Fibroblast of lung (primary cell): ENCODE measurements around the gene TMEM163. TPM values are rescaled to one million over a fixed set of nuclear protein-coding genes. Genes with fewer than 3 reads are reported as not detected.
"Not testable (repeated sequence)": the region's sequence is repeated elsewhere in the genome, so short reads cannot be mapped to it uniquely, and the experiment has no call there.

ENCODE experiments used
- DNase-seq, 2 donors: peaks; one replicate each; pipeline versions ENCODE4 v3.0.0 to v3.0.0-alpha.2; 2010; ENCODE audit warnings: low read depth in 2 of 2
- H2AFZ ChIP-seq: 2 replicates; pipeline ENCODE4 v1.5.1; 2012; ENCODE audit warnings: low read length, control low read depth, inconsistent platforms
- H3K27ac ChIP-seq: 2 replicates; pipeline ENCODE4 v1.5.1; 2011; ENCODE audit warnings: low read length, control low read depth; ENCODE audit not compliant: insufficient read depth
- H3K27me3 ChIP-seq: 2 replicates; pipeline ENCODE4 v1.5.1; 2011; ENCODE audit warnings: mild to moderate bottlenecking, low read length; ENCODE audit not compliant: control insufficient read depth, insufficient read depth
- H3K36me3 ChIP-seq: 2 replicates; pipeline ENCODE4 v1.5.1; 2011; ENCODE audit warnings: low read length; ENCODE audit not compliant: control insufficient read depth, insufficient read depth
- H3K4me1 ChIP-seq: 2 replicates; pipeline ENCODE4 v1.5.1; 2011; ENCODE audit warnings: low read length; ENCODE audit not compliant: control insufficient read depth, insufficient read depth; ENCODE audit errors: extremely low read depth
- H3K4me2 ChIP-seq: 2 replicates; pipeline ENCODE4 v1.5.1; 2011; ENCODE audit warnings: low read length, control low read depth; ENCODE audit not compliant: insufficient read depth; ENCODE audit errors: extremely low read depth
- H3K4me3 ChIP-seq, 4 experiments: fragments of 200-600 bp in 1 of 4; sonication (generic) in 1 of 4; replicated peaks in 1 of 4; 2 replicates each; pipeline ENCODE4 v1.5.1; 2011 to 2016; ENCODE audit warnings: low read length in 4 of 4, low read depth in 3 of 4, mild to moderate bottlenecking in 3 of 4, control low read depth in 2 of 4, inconsistent platforms in 1 of 4, mixed read lengths in 1 of 4; ENCODE audit not compliant: insufficient read depth in 1 of 4; ENCODE audit errors: control extremely low read depth in 1 of 4
- H3K79me2 ChIP-seq: 2 replicates; pipeline ENCODE4 v1.5.1; 2012; ENCODE audit warnings: mild to moderate bottlenecking, low read length, inconsistent platforms; ENCODE audit not compliant: control insufficient read depth, insufficient read depth
- H3K9ac ChIP-seq: 2 replicates; pipeline ENCODE4 v1.5.1; 2011; ENCODE audit warnings: mild to moderate bottlenecking, low read length, control low read depth; ENCODE audit not compliant: insufficient read depth
- H3K9me3 ChIP-seq: 2 replicates; pipeline ENCODE4 v1.5.1; 2012; ENCODE audit warnings: low read depth, low read length; ENCODE audit not compliant: control insufficient read depth, insufficient read depth
- H4K20me1 ChIP-seq: 2 replicates; pipeline ENCODE4 v1.5.1; 2011; ENCODE audit warnings: low read length; ENCODE audit not compliant: control insufficient read depth, insufficient read depth; ENCODE audit errors: extremely low read depth
- EZH2 ChIP-seq: IDR thresholded peaks from 2 replicates; pipeline ENCODE4 v1.5.1; 2012; ENCODE audit warnings: low read length, control low read depth, mild to moderate bottlenecking; ENCODE audit errors: missing control alignments
- polyA plus RNA-seq, 2 donors: library from polyadenylated mRNA; depleted of rRNA in 1 of 2; stranded (reverse) in 1 of 2; unstranded in 1 of 2; fragments of >200 nt; gene quantifications; 2 replicates each; pipeline ENCODE4 v1.2.1, GENCODE V29; 2011 to 2012; ENCODE audit warnings: missing spikeins in 1 of 2
- total RNA-seq: library from RNA; depleted of rRNA; stranded (reverse); fragments of >200 nt; gene quantifications from 2 replicates; pipeline ENCODE4 v1.2.1, GENCODE V29; 2014
- TF ChIP-seq, protein P1 (sequence below), 2 donors: IDR thresholded peaks in 1 of 2; conservative IDR thresholded peaks in 1 of 2; 1 replicate in 1 of 2; 2 replicates in 1 of 2; pipeline ENCODE4 v1.5.1; 2011 to 2012; ENCODE audit warnings: low read length in 2 of 2, control low read depth in 1 of 2, inconsistent platforms in 1 of 2, low read depth in 1 of 2, mild to moderate bottlenecking in 1 of 2

TMEM163 gene
- total and polyA plus RNA-seq, 2 donors (not counting 1 experiment from before 2014, with no cell fraction given), result under 0.01 to 0.03 TPM

DNA sequence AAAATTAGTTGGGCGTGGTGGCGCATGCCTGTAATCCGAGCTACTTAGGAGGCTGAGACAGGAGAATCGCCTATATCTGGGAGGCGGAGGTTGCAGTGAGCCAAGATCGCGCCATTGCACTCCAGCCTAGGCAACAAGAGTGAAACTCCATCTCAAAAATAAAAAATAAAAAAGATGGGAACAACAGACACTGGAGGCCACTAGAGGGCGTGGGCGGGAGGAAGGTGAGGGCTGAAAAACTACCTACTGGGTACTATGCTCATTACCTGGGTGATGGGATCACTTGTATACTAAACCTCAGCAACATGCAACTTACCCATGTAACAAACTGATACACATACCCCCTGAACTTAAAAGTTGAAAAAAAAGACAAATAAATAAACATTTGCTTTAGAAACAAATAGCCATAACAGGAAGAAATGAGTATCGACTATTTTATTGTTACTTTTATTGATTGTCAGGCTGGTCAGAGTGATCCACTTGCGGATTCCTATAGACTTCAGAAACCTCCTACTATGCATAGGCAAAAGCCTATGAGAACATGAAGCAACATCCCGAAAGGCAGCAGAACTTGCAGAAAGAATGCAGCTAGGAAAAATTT, 61.0 kb downstream of the TMEM163 start:
- Histone ChIP-seq H3K27me3 (no peaks in the 10 kb centered on the region), H3K79me2 (no peaks in the 10 kb centered on the region), H2AFZ (no peak overlapping the region), H3K4me1 (no peaks in the 10 kb centered on the region), H3K27ac (no peak overlapping the region), H3K9me3 (no peaks in the 10 kb centered on the region), H3K36me3 (no peaks in the 10 kb centered on the region), H4K20me1 (no peaks in the 10 kb centered on the region), H3K9ac (no peak overlapping the region), H3K4me3 (no peak overlapping the region), H3K4me2 (no peak overlapping the region)
- DNase-seq, result no peak
- TF ChIP-seq, protein P1, sequence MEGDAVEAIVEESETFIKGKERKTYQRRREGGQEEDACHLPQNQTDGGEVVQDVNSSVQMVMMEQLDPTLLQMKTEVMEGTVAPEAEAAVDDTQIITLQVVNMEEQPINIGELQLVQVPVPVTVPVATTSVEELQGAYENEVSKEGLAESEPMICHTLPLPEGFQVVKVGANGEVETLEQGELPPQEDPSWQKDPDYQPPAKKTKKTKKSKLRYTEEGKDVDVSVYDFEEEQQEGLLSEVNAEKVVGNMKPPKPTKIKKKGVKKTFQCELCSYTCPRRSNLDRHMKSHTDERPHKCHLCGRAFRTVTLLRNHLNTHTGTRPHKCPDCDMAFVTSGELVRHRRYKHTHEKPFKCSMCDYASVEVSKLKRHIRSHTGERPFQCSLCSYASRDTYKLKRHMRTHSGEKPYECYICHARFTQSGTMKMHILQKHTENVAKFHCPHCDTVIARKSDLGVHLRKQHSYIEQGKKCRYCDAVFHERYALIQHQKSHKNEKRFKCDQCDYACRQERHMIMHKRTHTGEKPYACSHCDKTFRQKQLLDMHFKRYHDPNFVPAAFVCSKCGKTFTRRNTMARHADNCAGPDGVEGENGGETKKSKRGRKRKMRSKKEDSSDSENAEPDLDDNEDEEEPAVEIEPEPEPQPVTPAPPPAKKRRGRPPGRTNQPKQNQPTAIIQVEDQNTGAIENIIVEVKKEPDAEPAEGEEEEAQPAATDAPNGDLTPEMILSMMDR (conservative IDR thresholded peaks at IDR 0.05 in 1 of 2, IDR thresholded peaks at IDR 0.05 in 1 of 2; ENCODE audit: low read depth in 1 of 2, low read length in 2 of 2), result peak; percentile 10 to 39
- no peak for TF ChIP-seq EZH2

DNA sequence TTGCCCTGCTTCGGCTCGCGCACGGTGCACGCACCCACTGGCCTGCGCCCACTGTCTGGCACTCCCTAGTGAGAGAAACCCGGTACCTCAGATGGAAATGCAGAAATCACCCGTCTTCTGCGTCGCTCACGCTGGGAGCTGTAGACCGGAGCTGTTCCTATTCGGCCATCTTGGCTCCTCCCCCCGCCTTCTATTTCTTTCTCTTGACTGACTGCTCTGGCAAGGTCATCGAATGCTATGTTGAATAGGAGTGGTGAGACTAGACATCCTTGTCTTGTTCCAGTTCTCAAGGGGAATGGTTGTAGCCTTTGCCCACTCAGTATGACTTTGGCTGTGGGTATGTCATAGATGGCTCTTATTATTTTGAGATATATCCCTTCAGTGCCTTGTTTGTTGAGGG, 62.4 kb downstream of the TMEM163 start:
- not testable (repeated sequence) for H3K9me3 ChIP-seq, H4K20me1 ChIP-seq, H3K4me2 ChIP-seq, H3K27ac ChIP-seq, H3K4me3 ChIP-seq, H3K79me2 ChIP-seq, DNase-seq, H3K4me1 ChIP-seq, H3K9ac ChIP-seq, H3K36me3 ChIP-seq, H2AFZ ChIP-seq, H3K27me3 ChIP-seq

DNA sequence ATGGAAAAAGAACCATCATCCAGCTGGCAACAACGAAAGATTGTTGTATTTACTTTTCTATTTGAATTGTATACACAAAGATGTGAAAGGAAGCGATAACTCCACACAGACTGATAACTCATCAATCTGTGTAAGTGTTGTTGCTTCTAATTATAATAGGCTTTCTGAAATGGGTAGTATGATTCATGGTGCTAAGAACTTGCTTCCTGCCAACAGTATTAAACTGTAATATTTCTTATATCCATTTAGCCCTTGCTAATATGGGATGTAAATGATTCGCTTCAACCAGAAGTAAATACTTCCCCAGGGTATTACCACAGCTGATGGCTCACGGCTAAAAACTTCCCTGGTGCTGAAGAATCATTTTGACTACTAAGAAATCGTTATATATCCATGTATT, 70.2 kb downstream of the TMEM163 start:
- Histone ChIP-seq H3K4me1 (no peaks in the 10 kb centered on the region), H3K79me2 (no peaks in the 10 kb centered on the region), H3K9me3 (no peaks in the 10 kb centered on the region), H3K4me2 (no peak overlapping the region), H4K20me1 (no peaks in the 10 kb centered on the region), H3K27me3 (no peaks in the 10 kb centered on the region), H3K36me3 (no peaks in the 10 kb centered on the region), H2AFZ (no peak overlapping the region), H3K27ac (no peak overlapping the region), H3K4me3 (no peak overlapping the region), H3K9ac (no peak overlapping the region)
- DNase-seq, result peak in 1 of 2 donors; percentile 47
- TF ChIP-seq, protein P1 (conservative IDR thresholded peaks at IDR 0.05 in 1 of 2, IDR thresholded peaks at IDR 0.05 in 1 of 2; ENCODE audit: low read depth in 1 of 2, low read length in 2 of 2), result no peak
